GM23338 (cell line): ENCODE data around the gene C2CD3. TPM values are rescaled to one million over a fixed set of nuclear protein-coding genes. Genes with fewer than 3 reads are reported as not detected.

Experiments used
- ATAC-seq: fragments of 200-7000 bp; cut with Tn5 transposase; 3 replicates; pipeline ENCODE4 v1.9.1; 2020
- DNase-seq: peaks from one replicate; pipeline ENCODE4 v3.0.0-alpha.2; 2015; ENCODE audit warnings: low spot score
- H2AFZ ChIP-seq: fragments of 200-600 bp; sonication (generic); 2 replicates; pipeline ENCODE4 v1.8.0; 2016; ENCODE audit warnings: antibody characterized with exemption, mild to moderate bottlenecking, moderate library complexity
- H3F3A ChIP-seq: fragments of 200-600 bp; sonication (generic); replicated peaks from 2 replicates; pipeline ENCODE4 v1.8.0; 2017; ENCODE audit warnings: antibody characterized with exemption, mixed run types, low read depth
- H3K27ac ChIP-seq: fragments of 200-600 bp; sonication (generic); 2 replicates; pipeline ENCODE4 v1.6.1; 2016; ENCODE audit warnings: low read depth
- H3K27me3 ChIP-seq: fragments of 200-600 bp; sonication (generic); 2 replicates; pipeline ENCODE4 v1.8.0; 2016; ENCODE audit warnings: mild to moderate bottlenecking, mixed run types, moderate library complexity; ENCODE audit not compliant: insufficient read depth
- H3K36me3 ChIP-seq: fragments of 200-600 bp; sonication (generic); 2 replicates; pipeline ENCODE4 v1.8.0; 2016; ENCODE audit warnings: mild to moderate bottlenecking; ENCODE audit not compliant: insufficient read depth
- H3K4me1 ChIP-seq: fragments of 200-600 bp; sonication (generic); 2 replicates; pipeline ENCODE4 v1.8.0; 2016; ENCODE audit warnings: mild to moderate bottlenecking, moderate library complexity; ENCODE audit not compliant: insufficient read depth
- H3K4me2 ChIP-seq: fragments of 200-600 bp; sonication (generic); 2 replicates; pipeline ENCODE4 v1.7.1; 2017; ENCODE audit warnings: mixed run types
- H3K4me3 ChIP-seq: fragments of 200-600 bp; sonication (generic); 2 replicates; pipeline ENCODE4 v1.6.1; 2016; ENCODE audit warnings: mixed run types
- H3K79me2 ChIP-seq: fragments of 200-600 bp; sonication (generic); replicated peaks from 2 replicates; pipeline ENCODE4 v1.8.0; 2017; ENCODE audit warnings: mild to moderate bottlenecking; ENCODE audit not compliant: insufficient read depth
- H3K9me2 ChIP-seq: fragments of 200-600 bp; sonication (generic); 2 replicates; pipeline ENCODE4 v1.8.0; 2017; ENCODE audit not compliant: insufficient read depth
- H4K20me1 ChIP-seq: fragments of 200-600 bp; sonication (generic); replicated peaks from 2 replicates; pipeline ENCODE4 v1.8.0; 2017; ENCODE audit warnings: mild to moderate bottlenecking; ENCODE audit not compliant: insufficient read depth
- H3K27ac Mint-ChIP-seq: 2 replicates; pipeline ENCODE4 v1.8.0; 2020; ENCODE audit warnings: inconsistent platforms, mild to moderate bottlenecking, moderate library complexity, mixed read lengths
- H3K27me3 Mint-ChIP-seq: 3 replicates; pipeline ENCODE4 v1.8.0; 2022; ENCODE audit warnings: low read depth, mild to moderate bottlenecking, moderate library complexity, mixed read lengths, inconsistent platforms; ENCODE audit not compliant: insufficient read depth, poor library complexity
- H3K36me3 Mint-ChIP-seq: 3 replicates; pipeline ENCODE4 v1.8.0; 2021; ENCODE audit warnings: low read depth, mild to moderate bottlenecking, inconsistent platforms, moderate library complexity, mixed read lengths
- H3K4me1 Mint-ChIP-seq: 3 replicates; pipeline ENCODE4 v1.8.0; 2020; ENCODE audit warnings: mild to moderate bottlenecking, inconsistent platforms, mixed read lengths
- H3K4me3 Mint-ChIP-seq: 3 replicates; pipeline ENCODE4 v1.8.0; 2021; ENCODE audit warnings: moderate library complexity, mild to moderate bottlenecking, inconsistent platforms, mixed read lengths
- H3K9me3 Mint-ChIP-seq: 3 replicates; pipeline ENCODE4 v1.8.0; 2020; ENCODE audit warnings: moderate library complexity, mild to moderate bottlenecking, inconsistent platforms, mixed read lengths
- CREB1 ChIP-seq: fragments of 250-450 bp; sonication (Bioruptor Pico); IDR thresholded peaks from 2 replicates; pipeline ENCODE4 v1.5.0; 2020; ENCODE audit warnings: low read depth, mild to moderate bottlenecking, moderate library complexity
- CTCF ChIP-seq, 2 experiments: fragments of 200-600 bp in 1 of 2; sonication (generic) in 1 of 2; conservative IDR thresholded peaks; 2 replicates each; pipeline versions ENCODE4 v1.5.1 to v1.6.1; 2016 to 2017; ENCODE audit warnings: antibody characterized with exemption in 2 of 2, low read depth in 2 of 2, mild to moderate bottlenecking in 2 of 2, moderate library complexity in 1 of 2
- ETS1 ChIP-seq: IDR thresholded peaks from 2 replicates; pipeline ENCODE4 v1.6.1; 2016; ENCODE audit warnings: antibody characterized with exemption
- EZH2 ChIP-seq: fragments of 200-600 bp; sonication (generic); IDR thresholded peaks from one replicate; pipeline ENCODE4 v1.8.0; 2017; ENCODE audit warnings: antibody characterized with exemption, mild to moderate bottlenecking, low read depth; ENCODE audit not compliant: unreplicated experiment
- JUNB ChIP-seq: IDR thresholded peaks from one replicate; pipeline ENCODE4 v1.6.1; 2016; ENCODE audit warnings: antibody characterized with exemption; ENCODE audit not compliant: unreplicated experiment
- NANOG ChIP-seq: IDR thresholded peaks from 2 replicates; pipeline ENCODE4 v1.6.1; 2016; ENCODE audit warnings: antibody characterized with exemption, borderline replicate concordance
- POLR2AphosphoS5 ChIP-seq: IDR thresholded peaks from 2 replicates; pipeline ENCODE4 v1.6.1; 2016; ENCODE audit warnings: antibody characterized with exemption, low read depth
- REST ChIP-seq: IDR thresholded peaks from one replicate; pipeline ENCODE4 v1.6.1; 2018; ENCODE audit warnings: antibody characterized with exemption; ENCODE audit not compliant: unreplicated experiment
- STAT1 ChIP-seq: IDR thresholded peaks from one replicate; pipeline ENCODE4 v1.6.1; 2016; ENCODE audit warnings: antibody characterized with exemption; ENCODE audit not compliant: unreplicated experiment
- ZNF114 ChIP-seq: fragments of 250-450 bp; sonication (Bioruptor Pico); IDR thresholded peaks from 2 replicates; pipeline ENCODE4 v1.5.0; 2020; ENCODE audit warnings: mild to moderate bottlenecking, moderate library complexity
- ZNF331 ChIP-seq: fragments of 250-450 bp; sonication (Bioruptor Pico); IDR thresholded peaks from 2 replicates; pipeline ENCODE4 v1.5.0; 2020; ENCODE audit warnings: low read depth, mild to moderate bottlenecking, moderate library complexity
- ZNF462 ChIP-seq: fragments of 250-450 bp; sonication (Bioruptor Pico); IDR thresholded peaks from 2 replicates; pipeline ENCODE4 v1.5.0; 2020; ENCODE audit warnings: mild to moderate bottlenecking, moderate library complexity
- polyA plus RNA-seq: library from polyadenylated mRNA; unstranded; fragments of >200 nt; fragmentation: Nextera tagmentation; extraction: Ambion mirVana; gene quantifications from 2 replicates; pipeline ENCODE4 v1.2.1, GENCODE V29; 2016
- total RNA-seq: library from RNA; depleted of rRNA; stranded (reverse); fragments of >200 nt; shearing (Covaris generic); gene quantifications from 2 replicates; pipeline ENCODE4 v1.2.3, GENCODE V29; 2014

Gene C2CD3
- total and polyA plus RNA-seq, 2 experiments from 2014 or later, result 15.5 to 29.5 TPM

GRCh38 chr11:74055938-74056337 is 114.9 kb downstream of the C2CD3 start:
- H4K20me1 ChIP-seq, result no peaks in the 10 kb centered on the region; the same call in 1 of the 2 replicates
- TF ChIP-seq REST (no peak), EZH2 (no peak), CREB1 (CRISPR knock-in tag) (no peak), ETS1 (no peak), CTCF (conservative IDR thresholded peaks at IDR 0.05; ENCODE audit: low read depth in 2 of 2) (no peak), POLR2AphosphoS5 (no peak), JUNB (no peak), ZNF331 (CRISPR knock-in tag) (no peak), STAT1 (no peak), ZNF462 (CRISPR knock-in tag) (no peak), ZNF114 (CRISPR knock-in tag) (no peak), NANOG (no peak)
- H3F3A ChIP-seq, result no peaks in the 10 kb centered on the region
- H3K36me3 ChIP-seq, result no peaks in the 10 kb centered on the region
- Mint-ChIP-seq H3K4me1 (peaks cover 4% of the 10 kb centered on the region; the same call in 2 of the 3 replicates), H3K27ac (no peak overlapping the region), H3K36me3 (peaks cover 16% of the 10 kb centered on the region), H3K9me3 (peaks cover 2% of the 10 kb centered on the region; the same call in 1 of the 3 replicates), H3K27me3 (no peaks in the 10 kb centered on the region), H3K4me3 (no peak overlapping the region)
- no peak overlapping the region for H2AFZ ChIP-seq
- no peaks in the 10 kb centered on the region for H3K79me2 ChIP-seq
- DNase-seq, result no peak
- no peaks in the 10 kb centered on the region for H3K27me3 ChIP-seq
- H3K4me2 ChIP-seq, result no peak overlapping the region
- H3K4me1 ChIP-seq, result no peaks in the 10 kb centered on the region
- H3K27ac ChIP-seq, result no peak overlapping the region
- no peak for ATAC-seq
- H3K4me3 ChIP-seq, result no peak overlapping the region
- no peaks in the 10 kb centered on the region for H3K9me2 ChIP-seq
